ENCODE measurements around the gene PEAK3.

Gene PEAK3

DNA sequence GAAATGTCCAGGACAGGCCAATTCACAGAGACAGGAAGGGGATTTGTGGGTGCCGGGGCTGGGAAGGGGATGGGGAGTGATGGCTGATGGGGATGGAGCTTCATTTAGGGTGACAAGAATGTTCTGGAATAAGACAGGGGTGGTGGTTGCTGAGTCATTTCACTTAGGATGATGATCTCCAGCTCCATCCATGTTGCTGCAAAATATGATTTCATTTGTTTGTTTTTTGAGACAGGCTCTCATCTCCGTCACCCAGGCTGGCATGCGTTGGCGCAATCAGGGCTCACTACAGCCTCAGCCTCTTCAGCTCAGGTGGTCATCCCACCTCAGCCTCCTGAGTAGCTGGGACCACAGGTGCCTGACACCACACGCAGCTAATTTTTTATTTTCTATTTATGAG is 22.6 kb downstream of the PEAK3 start:
- no peak for DNase-seq (ENCODE audit: low spot score)
- in situ Hi-C loops (cut with MboI; ENCODE audit: low sequenced_read_pairs, unreplicated experiment), result no loop called here
- TF ChIP-seq, protein P1, sequence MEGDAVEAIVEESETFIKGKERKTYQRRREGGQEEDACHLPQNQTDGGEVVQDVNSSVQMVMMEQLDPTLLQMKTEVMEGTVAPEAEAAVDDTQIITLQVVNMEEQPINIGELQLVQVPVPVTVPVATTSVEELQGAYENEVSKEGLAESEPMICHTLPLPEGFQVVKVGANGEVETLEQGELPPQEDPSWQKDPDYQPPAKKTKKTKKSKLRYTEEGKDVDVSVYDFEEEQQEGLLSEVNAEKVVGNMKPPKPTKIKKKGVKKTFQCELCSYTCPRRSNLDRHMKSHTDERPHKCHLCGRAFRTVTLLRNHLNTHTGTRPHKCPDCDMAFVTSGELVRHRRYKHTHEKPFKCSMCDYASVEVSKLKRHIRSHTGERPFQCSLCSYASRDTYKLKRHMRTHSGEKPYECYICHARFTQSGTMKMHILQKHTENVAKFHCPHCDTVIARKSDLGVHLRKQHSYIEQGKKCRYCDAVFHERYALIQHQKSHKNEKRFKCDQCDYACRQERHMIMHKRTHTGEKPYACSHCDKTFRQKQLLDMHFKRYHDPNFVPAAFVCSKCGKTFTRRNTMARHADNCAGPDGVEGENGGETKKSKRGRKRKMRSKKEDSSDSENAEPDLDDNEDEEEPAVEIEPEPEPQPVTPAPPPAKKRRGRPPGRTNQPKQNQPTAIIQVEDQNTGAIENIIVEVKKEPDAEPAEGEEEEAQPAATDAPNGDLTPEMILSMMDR (IDR thresholded peaks at IDR 0.05; ENCODE audit: borderline replicate concordance, control extremely low read depth, extremely low read depth, insufficient read depth, missing control alignments), result no peak

DNA sequence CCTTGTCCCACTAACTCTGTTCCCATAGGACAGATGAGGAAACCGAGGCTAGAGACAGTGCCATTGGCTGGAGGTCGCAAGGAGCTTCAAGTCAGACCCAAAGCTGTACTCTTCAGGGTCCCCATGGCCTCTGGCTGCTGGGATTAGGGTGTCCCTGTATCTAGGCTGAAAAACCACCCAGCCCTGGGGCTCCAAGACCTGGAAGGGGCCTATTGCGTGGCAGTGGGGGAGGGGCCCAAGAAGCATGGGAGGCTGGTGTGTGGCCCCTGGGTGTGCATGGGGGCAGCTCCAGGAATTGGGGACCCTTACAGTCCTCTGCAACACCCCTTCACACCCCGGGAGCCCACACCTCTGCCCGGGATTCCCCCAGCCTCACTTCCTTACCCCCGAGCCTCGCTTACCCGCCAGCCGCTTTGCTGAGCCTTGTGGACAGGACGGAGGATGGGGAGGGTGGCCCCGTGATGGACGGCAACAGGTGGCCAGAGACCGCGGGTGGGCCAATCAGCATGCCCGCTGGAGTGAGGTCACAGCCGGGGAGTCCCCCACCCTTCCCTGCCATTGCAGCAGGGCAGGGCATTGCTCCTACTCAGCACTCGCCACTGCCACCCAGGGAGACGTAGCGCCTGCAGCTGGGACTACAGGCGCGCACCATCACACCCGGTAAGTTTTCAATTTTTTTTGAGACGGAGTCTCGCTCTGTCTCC is 25.8 kb downstream of the PEAK3 start, which contains the start of gene JSRP1:
JSRP1 (minus strand) TSS at position 436 of the 704 bp plus-strand sequence. CDS start 1,103 bp downstream, outside the sequence.
- TF ChIP-seq, protein P1 (IDR thresholded peaks at IDR 0.05; ENCODE audit: borderline replicate concordance, control extremely low read depth, extremely low read depth, insufficient read depth, missing control alignments), result no peak
- in situ Hi-C loops (cut with MboI; ENCODE audit: low sequenced_read_pairs, unreplicated experiment), result no loop called here
- DNase-seq (ENCODE audit: low spot score), result no peak

DNA sequence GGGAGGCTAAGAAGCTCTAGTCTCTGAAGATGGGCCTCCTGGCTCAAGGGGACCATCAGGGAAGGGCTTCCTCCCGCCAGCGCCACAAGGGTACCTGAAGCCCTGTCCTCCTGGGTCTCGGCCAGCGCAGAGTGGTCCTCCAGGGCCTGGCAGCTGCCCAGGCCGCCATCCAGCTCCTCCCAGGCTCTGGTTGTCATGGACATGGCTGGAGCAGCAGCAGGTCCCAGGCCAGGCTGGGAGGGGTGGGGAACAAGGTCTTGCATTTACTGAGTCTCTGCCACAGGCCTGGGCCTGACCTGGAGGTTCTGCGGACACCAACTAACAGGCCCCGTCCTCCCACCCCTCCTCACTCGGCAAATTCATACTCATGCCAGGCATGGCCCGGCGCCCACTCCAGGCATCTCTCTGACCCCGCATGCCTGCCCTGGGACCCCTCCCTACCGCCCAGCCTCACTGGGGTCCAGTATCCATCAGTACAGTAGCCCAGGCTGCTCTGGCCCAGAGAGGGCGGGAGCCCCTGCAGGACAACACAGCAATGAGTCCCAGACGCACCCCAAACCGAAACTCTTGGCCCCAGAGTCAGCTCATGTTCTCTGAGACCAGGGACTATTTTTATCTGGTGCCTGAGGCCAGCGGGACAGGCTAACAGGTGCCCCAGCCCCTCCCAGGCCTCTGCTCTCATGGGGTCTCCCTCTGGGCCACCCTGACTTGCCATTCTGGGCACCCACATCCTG is 26.7 kb downstream of the PEAK3 start:
- no peak for DNase-seq (ENCODE audit: low spot score)
- in situ Hi-C loops (cut with MboI; ENCODE audit: low sequenced_read_pairs, unreplicated experiment), result no loop called here
- TF ChIP-seq, protein P1 (IDR thresholded peaks at IDR 0.05; ENCODE audit: borderline replicate concordance, control extremely low read depth, extremely low read depth, insufficient read depth, missing control alignments), result no peak

DNA sequence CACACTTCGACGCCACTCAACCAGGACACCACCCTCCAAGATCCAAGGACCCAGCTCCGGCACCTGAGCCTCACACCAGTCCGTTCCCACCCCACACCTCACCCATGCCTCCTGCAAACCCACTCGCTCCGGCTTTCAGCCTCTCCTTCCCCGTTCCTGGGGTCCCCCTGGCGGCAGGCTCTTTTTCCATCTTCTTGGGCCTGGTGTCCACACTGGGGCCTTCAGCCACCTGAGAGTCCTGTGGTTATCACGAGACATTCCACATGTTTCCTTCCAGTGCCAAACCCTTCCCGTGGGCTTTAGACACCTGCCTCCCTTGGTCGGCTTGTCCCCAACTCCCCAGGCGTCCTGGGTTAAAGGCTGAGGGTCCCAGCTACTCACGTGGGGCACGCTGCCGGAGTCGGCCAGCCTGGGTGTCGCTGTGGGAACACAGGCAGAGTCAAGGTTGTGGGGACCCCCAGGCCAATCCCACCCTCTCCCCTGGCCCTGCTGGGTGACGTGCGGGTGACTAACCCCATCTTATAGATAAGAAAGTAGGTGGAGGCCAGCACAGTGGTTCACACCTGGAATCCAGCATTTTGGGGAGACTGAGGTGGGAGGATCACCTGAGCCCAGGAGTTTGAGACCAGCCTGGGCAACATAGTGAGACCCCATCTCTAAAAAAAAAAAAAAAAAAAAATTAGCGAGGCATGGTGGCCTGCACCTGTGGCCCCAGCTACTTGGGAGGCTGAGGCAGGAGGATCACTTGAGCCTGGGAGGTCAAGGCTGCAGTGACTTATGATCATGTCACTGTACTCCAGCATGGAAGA is 27.7 kb downstream of the PEAK3 start:
- in situ Hi-C loops (cut with MboI; ENCODE audit: low sequenced_read_pairs, unreplicated experiment), result no loop called here
- no peak for DNase-seq (ENCODE audit: low spot score)
- TF ChIP-seq, protein P1 (IDR thresholded peaks at IDR 0.05; ENCODE audit: borderline replicate concordance, control extremely low read depth, extremely low read depth, insufficient read depth, missing control alignments), result no peak

DNA sequence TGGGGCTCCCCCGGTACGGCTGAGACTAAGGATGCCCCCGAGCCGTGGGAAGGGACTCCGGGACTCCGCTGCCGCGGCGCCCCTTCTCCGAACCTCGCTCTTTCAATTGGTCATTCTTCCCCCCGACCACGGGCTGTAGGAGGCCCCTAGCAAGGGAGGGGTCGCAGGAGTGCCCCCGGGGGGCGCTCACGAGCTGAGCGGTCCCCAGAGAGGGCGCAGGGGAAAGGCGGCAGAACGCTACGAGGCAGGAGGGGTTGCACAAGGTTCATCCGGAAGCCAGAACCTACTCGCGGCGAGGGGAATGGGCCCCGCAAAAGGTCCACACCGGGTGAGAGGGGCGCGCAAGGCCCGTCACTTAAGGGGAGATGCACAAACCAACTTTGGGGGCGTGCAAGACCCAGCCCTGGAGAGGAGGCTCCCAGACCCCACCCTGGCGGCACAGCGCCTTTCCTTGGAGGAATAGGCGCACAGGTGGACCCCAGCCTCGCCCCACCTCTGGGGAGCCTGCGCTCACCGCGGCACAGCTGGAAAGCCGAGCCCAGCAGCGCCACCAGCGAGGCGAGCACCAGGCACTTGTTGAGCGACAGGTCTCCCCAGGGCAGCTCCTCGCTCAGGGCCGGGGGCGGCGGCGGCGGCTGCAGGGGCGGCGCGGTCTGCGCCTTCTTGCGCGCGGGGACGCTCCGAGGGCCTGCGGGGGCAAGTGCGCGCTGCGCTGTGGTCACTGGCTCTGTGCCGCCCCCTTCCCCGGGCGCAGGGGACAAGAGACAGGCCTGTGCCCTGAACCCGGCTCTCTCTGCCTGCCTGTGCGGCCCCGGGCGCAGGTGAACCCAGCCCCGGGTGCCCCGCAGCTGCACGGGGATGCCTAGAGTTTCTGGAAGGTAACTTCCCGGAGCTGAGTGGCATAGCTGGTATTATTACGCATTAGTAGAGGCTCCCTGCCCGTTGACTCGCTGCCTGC is 28.6 kb downstream of the PEAK3 start:
- in situ Hi-C loops (cut with MboI; ENCODE audit: low sequenced_read_pairs, unreplicated experiment), result no loop called here
- DNase-seq (ENCODE audit: low spot score), result peak; percentile 79
- TF ChIP-seq, protein P1 (IDR thresholded peaks at IDR 0.05; ENCODE audit: borderline replicate concordance, control extremely low read depth, extremely low read depth, insufficient read depth, missing control alignments), result peak; percentile 17

All from GM13976 (cell line).